ENCODE data around the gene BCKDHB. TPM values are rescaled to one million over a fixed set of nuclear protein-coding genes. Genes with fewer than 3 reads are reported as not detected.

Gene BCKDHB
- total and polyA plus RNA-seq, 2 of the 4 experiments (the other 2 are of a cell fraction), result 11.2 to 11.8 TPM

- Histone ChIP-seq H3K36me3 (ENCODE audit: control insufficient read depth, insufficient read depth, low read length) (no peaks in the 10 kb centered on the region), H3K9ac (ENCODE audit: low read depth, low read length) (no peak overlapping the region), H3K4ac (ENCODE audit: low read depth, low read length) (no peak overlapping the region), H3K9me1 (ENCODE audit: insufficient read depth, low read length) (0 out of 2 replicates have a peak, but pooled peaks cover 2% of the 10 kb centered on the region), H3K4me3 (ENCODE audit: insufficient read depth, low read depth, low read length) (no peak overlapping the region), H3K14ac (replicated peaks; ENCODE audit: low read depth, low read length) (no peak overlapping the region), H3K9me3 (ENCODE audit: control insufficient read depth, insufficient read depth, low read length) (no peaks in the 10 kb centered on the region), H4K8ac (ENCODE audit: low read depth in 2 of 2, low read length in 2 of 2) (no peak overlapping the region), H3K27ac (ENCODE audit: insufficient read depth, low read length) (no peak overlapping the region), H2AK5ac (ENCODE audit: low read depth, low read length) (no peak overlapping the region), H3K56ac (ENCODE audit: extremely low read depth, insufficient read depth, low read length) (no peak overlapping the region), H4K5ac (ENCODE audit: low read depth, low read length) (no peak overlapping the region), H2BK15ac (ENCODE audit: low read depth, low read length) (no peak overlapping the region), H2AFZ (replicated peaks; ENCODE audit: low read length, poor library complexity) (no peak overlapping the region), H4K91ac (ENCODE audit: insufficient read depth, low read depth, low read length) (no peak overlapping the region), H2AK9ac (replicated peaks; ENCODE audit: low read depth, low read length, poor library complexity) (no peak overlapping the region), H2BK120ac (ENCODE audit: low read depth, low read length) (no peak overlapping the region), H3K23ac (ENCODE audit: low read depth, low read length) (no peak overlapping the region), H4K20me1 (ENCODE audit: insufficient read depth, low read length) (no peaks in the 10 kb centered on the region), H3K79me1 (ENCODE audit: low read depth in 1 of 2, low read length in 2 of 2) (peaks cover 0 to 3% of the 10 kb centered on the region in 2 experiments; a peak in 2 of 4 replicates), H3K4me1 (ENCODE audit: control insufficient read depth, insufficient read depth, low read length) (peaks cover 3% of the 10 kb centered on the region), H3K18ac (ENCODE audit: low read depth, low read length) (no peak overlapping the region), H3K27me3 (ENCODE audit: control insufficient read depth, insufficient read depth, low read length) (no peaks in the 10 kb centered on the region), H2BK20ac (ENCODE audit: low read depth, low read length) (no peak overlapping the region), H3K4me2 (ENCODE audit: low read depth, low read length) (no peak overlapping the region), H2BK5ac (ENCODE audit: low read depth, low read length, poor library complexity, severe bottlenecking) (no peak overlapping the region)
- peak; percentile 19 for DNase-seq
- intact Hi-C loops (cut with micrococcal nuclease) (loop anchor here (5.0 kb wide), 1 partner anchor 1320 kb away; no protein-coding TSS in a partner anchor), in situ Hi-C loops (cut with MboI; ENCODE audit: low sequenced_read_pairs) (loop anchor here (25.0 kb wide), 1 partner anchor 1620 kb away; the partner anchor contains the start of gene TENT5A), dilution Hi-C loops (cut with HindIII; ENCODE audit: low sequenced_read_pairs, unreplicated experiment) (no loop called here)
- peak; percentile 38; the same call in 1 of the 2 replicates for ATAC-seq (ENCODE audit: low read depth)
- CTCF ChIA-PET, result no interaction called here
- POLR2A ChIA-PET (ENCODE audit: unreplicated experiment), result no interaction called here
- no CpG with 5 or more reads among the region's 1 CpG for WGBS, 2 experiments (ENCODE audit: extremely low coverage in 2 of 2, insufficient read length in 1 of 2)
- TF ChIP-seq POLR2A (IDR thresholded peaks at IDR 0.05; ENCODE audit: low read depth, low read length), result no peak
- BruUV-seq (replicated peaks), result no TSS peak
Measured at GRCh38 chr6:80142586-80142985, 36.1 kb downstream of the BCKDHB start.

Data from IMR-90 (cell line).